Neuronal stem cell (in vitro differentiated cells): ENCODE results near the gene UNC5B.
A peak's percentile ranks its signal among the peaks of the same experiment; 100 is the strongest.

ENCODE experiments used
- DNase-seq: peaks from one replicate; pipeline ENCODE4 v3.0.0-alpha.2; 2013; ENCODE audit warnings: low spot score
- H2AFZ ChIP-seq: one replicate; pipeline ENCODE4 v1.6.1; 2013; ENCODE audit warnings: mild to moderate bottlenecking, low read length, inconsistent platforms
- H2AK5ac ChIP-seq: 2 replicates; pipeline ENCODE4 v1.6.1; 2013; ENCODE audit warnings: low read depth, mild to moderate bottlenecking, inconsistent platforms, low read length, moderate library complexity, mixed read lengths
- H2BK120ac ChIP-seq: 2 replicates; pipeline ENCODE4 v1.6.1; 2013; ENCODE audit warnings: low read depth, mild to moderate bottlenecking, inconsistent platforms, low read length, moderate library complexity, mixed read lengths
- H2BK12ac ChIP-seq: one replicate; pipeline ENCODE4 v1.6.1; 2013; ENCODE audit warnings: low read length, inconsistent platforms
- H2BK15ac ChIP-seq: 2 replicates; pipeline ENCODE4 v1.6.1; 2013; ENCODE audit warnings: mild to moderate bottlenecking, low read length, inconsistent platforms, mixed read lengths
- H2BK5ac ChIP-seq: one replicate; pipeline ENCODE4 v1.6.1; 2013; ENCODE audit warnings: inconsistent platforms, mild to moderate bottlenecking, low read length, moderate library complexity
- H3K14ac ChIP-seq: one replicate; pipeline ENCODE4 v1.6.1; 2013; ENCODE audit warnings: low read length, inconsistent platforms
- H3K18ac ChIP-seq: 2 replicates; pipeline ENCODE4 v1.6.1; 2013; ENCODE audit warnings: low read length, inconsistent platforms
- H3K23ac ChIP-seq: 2 replicates; pipeline ENCODE4 v1.6.1; 2013; ENCODE audit warnings: low read depth, mild to moderate bottlenecking, mixed read lengths, low read length, inconsistent platforms; ENCODE audit not compliant: poor library complexity
- H3K27ac ChIP-seq: replicated peaks from 3 replicates; pipeline ENCODE4 v1.5.1; 2013; ENCODE audit warnings: low read length, inconsistent platforms
- H3K27me3 ChIP-seq, 3 experiments: 2 replicates each; pipeline ENCODE4 v1.6.1; 2013; ENCODE audit warnings: low read length in 3 of 3, mild to moderate bottlenecking in 2 of 3, inconsistent platforms in 1 of 3, low read depth in 1 of 3, mixed read lengths in 1 of 3, moderate library complexity in 1 of 3; ENCODE audit not compliant: control insufficient read depth in 3 of 3, insufficient read depth in 3 of 3
- H3K36me3 ChIP-seq, 2 donors: replicated peaks in 1 of 2; 2 replicates each; pipeline ENCODE4 v1.6.1; 2013; ENCODE audit warnings: low read length in 2 of 2; ENCODE audit not compliant: control insufficient read depth in 2 of 2, insufficient read depth in 2 of 2
- H3K4ac ChIP-seq: 2 replicates; pipeline ENCODE4 v1.6.1; 2013; ENCODE audit warnings: inconsistent platforms, mild to moderate bottlenecking, low read length, moderate library complexity
- H3K4me1 ChIP-seq, 2 donors: 1 replicate in 1 of 2; 2 replicates in 1 of 2; pipeline ENCODE4 v1.6.1; 2013; ENCODE audit warnings: low read length in 2 of 2, low read depth in 1 of 2; ENCODE audit not compliant: control insufficient read depth in 2 of 2, insufficient read depth in 1 of 2
- H3K4me2 ChIP-seq: one replicate; pipeline ENCODE4 v1.6.1; 2013; ENCODE audit warnings: mild to moderate bottlenecking, low read length, inconsistent platforms; ENCODE audit not compliant: insufficient read depth, poor library complexity, severe bottlenecking
- H3K4me3 ChIP-seq, 2 donors: 2 replicates each; pipeline ENCODE4 v1.5.1; 2013; ENCODE audit warnings: low read length in 2 of 2, mild to moderate bottlenecking in 2 of 2, inconsistent platforms in 1 of 2, moderate library complexity in 1 of 2
- H3K79me1 ChIP-seq: one replicate; pipeline ENCODE4 v1.6.1; 2013; ENCODE audit warnings: low read depth, mild to moderate bottlenecking, inconsistent platforms, low read length, moderate library complexity
- H3K9ac ChIP-seq: one replicate; pipeline ENCODE4 v1.6.1; 2013; ENCODE audit warnings: mild to moderate bottlenecking, low read depth, low read length, inconsistent platforms; ENCODE audit not compliant: poor library complexity
- H3K9me3 ChIP-seq, 2 donors: replicated peaks in 1 of 2; 2 replicates each; pipeline versions ENCODE3 to v1.6.1; 2013; ENCODE audit warnings: low read length in 2 of 2, mild to moderate bottlenecking in 2 of 2, inconsistent platforms in 1 of 2, low read depth in 1 of 2, mixed read lengths in 1 of 2, moderate library complexity in 1 of 2; ENCODE audit not compliant: control insufficient read depth in 2 of 2, insufficient read depth in 1 of 2
- H4K8ac ChIP-seq: one replicate; pipeline ENCODE4 v1.6.1; 2013; ENCODE audit warnings: low read depth, mild to moderate bottlenecking, inconsistent platforms, low read length, moderate library complexity
- H4K91ac ChIP-seq: one replicate; pipeline ENCODE4 v1.6.1; 2013; ENCODE audit warnings: low read length, low read depth, mild to moderate bottlenecking, inconsistent platforms; ENCODE audit not compliant: poor library complexity
- WGBS, 2 donors: extraction: QIAGEN DNeasy Blood & Tissue Kit; methylation state at CpG; one replicate each; pipeline ENCODE4 v1.1.7; 2013; ENCODE audit warnings: missing lambda C conversion rate in 2 of 2, mixed read lengths in 1 of 2; ENCODE audit not compliant: insufficient read length in 2 of 2, insufficient replicate concordance in 1 of 2; ENCODE audit errors: extremely low coverage in 2 of 2; 5-methylcytosine and 5-hydroxymethylcytosine counted together

The UNC5B gene

GRCh38 chr10:71291528-71291900 lies 79.1 kb downstream of the UNC5B start:
- H3K23ac ChIP-seq: no peak overlapping the region
- H3K4me3 ChIP-seq: no peak overlapping the region
- H3K14ac ChIP-seq: no peak overlapping the region
- no CpG with 5 or more reads among the region's 13 CpGs for WGBS, 2 donors
- H2BK120ac ChIP-seq: no peak overlapping the region
- H3K4me2 ChIP-seq: no peak overlapping the region
- H2BK12ac ChIP-seq: no peak overlapping the region
- peaks cover 0 to 2% of the 10 kb centered on the region in 2 donors for H3K9me3 ChIP-seq
- H3K79me1 ChIP-seq: peaks cover 2% of the 10 kb centered on the region
- H3K18ac ChIP-seq: peak overlapping the region; percentile 72
- no peak overlapping the region for H4K91ac ChIP-seq
- no peak for DNase-seq
- peaks cover 0 to 10% (median 2%) of the 10 kb centered on the region in 3 experiments for H3K27me3 ChIP-seq
- no peak overlapping the region for H2AFZ ChIP-seq
- H2AK5ac ChIP-seq: no peak overlapping the region
- no peaks in the 10 kb centered on the region for H3K36me3 ChIP-seq
- H3K4me1 ChIP-seq: no peaks in the 10 kb centered on the region
- H3K4ac ChIP-seq: no peak overlapping the region
- no peak overlapping the region for H2BK5ac ChIP-seq
- no peak overlapping the region for H3K9ac ChIP-seq
- no peak overlapping the region for H3K27ac ChIP-seq
- H2BK15ac ChIP-seq: no peak overlapping the region
- no peak overlapping the region for H4K8ac ChIP-seq

GRCh38 chr10:71292624-71293445 lies 80.5 kb downstream of the UNC5B start:
- no CpG with 5 or more reads among the region's 10 CpGs for WGBS, 2 donors
- Histone ChIP-seq H2BK15ac (no peak overlapping the region), H3K4me1 (no peaks in the 10 kb centered on the region), H3K4me2 (no peak overlapping the region), H4K91ac (no peak overlapping the region), H3K4me3 (no peak overlapping the region), H3K9ac (no peak overlapping the region), H2AFZ (no peak overlapping the region), H2BK5ac (no peak overlapping the region), H2AK5ac (no peak overlapping the region), H3K36me3 (no peaks in the 10 kb centered on the region), H3K4ac (no peak overlapping the region), H2BK120ac (peak overlapping the region; percentile 64), H3K18ac (no peak overlapping the region), H3K27me3 (peaks cover 0 to 10% (median 2%) of the 10 kb centered on the region in 3 experiments), H3K14ac (no peak overlapping the region), H3K79me1 (peaks cover 2% of the 10 kb centered on the region), H3K27ac (no peak overlapping the region), H4K8ac (no peak overlapping the region), H3K23ac (no peak overlapping the region), H3K9me3 (peaks cover 0 to 2% of the 10 kb centered on the region in 2 donors), H2BK12ac (no peak overlapping the region)
- DNase-seq: no peak

GRCh38 chr10:71293446-71294084 lies 81.2 kb downstream of the UNC5B start:
- no peaks in the 10 kb centered on the region for H3K4me1 ChIP-seq
- WGBS, 2 donors: no CpG with 5 or more reads among the region's 19 CpGs
- H3K9ac ChIP-seq: no peak overlapping the region
- no peak overlapping the region for H3K4ac ChIP-seq
- no peak overlapping the region for H3K4me3 ChIP-seq
- H3K14ac ChIP-seq: no peak overlapping the region
- H3K36me3 ChIP-seq: no peaks in the 10 kb centered on the region
- H2BK15ac ChIP-seq: no peak overlapping the region
- no peak overlapping the region for H4K91ac ChIP-seq
- H3K27ac ChIP-seq: no peak overlapping the region
- no peak overlapping the region for H2BK120ac ChIP-seq
- H2BK5ac ChIP-seq: no peak overlapping the region
- DNase-seq: no peak
- H3K4me2 ChIP-seq: no peak overlapping the region
- no peak overlapping the region for H2BK12ac ChIP-seq
- H3K18ac ChIP-seq: peak overlapping the region; percentile 21
- H3K79me1 ChIP-seq: no peaks in the 10 kb centered on the region
- no peak overlapping the region for H2AFZ ChIP-seq
- no peak overlapping the region for H4K8ac ChIP-seq
- H2AK5ac ChIP-seq: no peak overlapping the region
- H3K9me3 ChIP-seq: no peaks in the 10 kb centered on the region
- no peak overlapping the region for H3K23ac ChIP-seq
- peaks cover 0 to 14% (median 0%) of the 10 kb centered on the region in 3 experiments for H3K27me3 ChIP-seq

- DNase-seq: no peak
Observed at GRCh38 chr10:71294091-71294561, 81.8 kb downstream of the UNC5B start.

More at GRCh38 chr10:71294091-71294561, 81.8 kb downstream of the UNC5B start:
- Histone ChIP-seq H3K4me3 (no peak overlapping the region), H3K9ac (no peak overlapping the region), H3K23ac (peak overlapping the region; percentile 47), H2BK120ac (no peak overlapping the region), H3K18ac (peak overlapping the region; percentile 21), H3K4me1 (no peaks in the 10 kb centered on the region), H3K4ac (no peak overlapping the region), H4K8ac (no peak overlapping the region), H2AK5ac (no peak overlapping the region), H3K27ac (no peak overlapping the region), H3K36me3 (no peaks in the 10 kb centered on the region), H3K9me3 (no peaks in the 10 kb centered on the region), H3K79me1 (no peaks in the 10 kb centered on the region), H2AFZ (no peak overlapping the region), H3K14ac (no peak overlapping the region), H4K91ac (no peak overlapping the region), H3K27me3 (peaks cover 0 to 14% (median 0%) of the 10 kb centered on the region in 3 experiments), H2BK12ac (no peak overlapping the region), H2BK15ac (no peak overlapping the region), H3K4me2 (no peak overlapping the region), H2BK5ac (no peak overlapping the region)
- no CpG with 5 or more reads among the region's 6 CpGs for WGBS, 2 donors
